Skeletal muscle tissue (tissue), 4 donors: ENCODE measurements around the gene ABLIM1. TPM values are rescaled to one million over a fixed set of nuclear protein-coding genes. Genes with fewer than 3 reads are reported as not detected.

ENCODE experiments used
- H3K27ac ChIP-seq: one replicate; pipeline ENCODE4 v1.7.0; 2013; ENCODE audit warnings: mild to moderate bottlenecking, low read depth, low read length, inconsistent platforms
- H3K27me3 ChIP-seq, 3 donors: one replicate each; pipeline ENCODE4 v1.7.0; 2013; ENCODE audit warnings: low read length in 3 of 3; ENCODE audit not compliant: control insufficient read depth in 3 of 3, insufficient read depth in 3 of 3
- H3K36me3 ChIP-seq, 3 donors: one replicate each; pipeline ENCODE4 v1.7.0; 2013; ENCODE audit warnings: low read length in 3 of 3; ENCODE audit not compliant: control insufficient read depth in 3 of 3, insufficient read depth in 3 of 3
- H3K4me1 ChIP-seq, 3 donors: one replicate each; pipeline ENCODE4 v1.7.0; 2013; ENCODE audit warnings: low read length in 3 of 3, mild to moderate bottlenecking in 3 of 3; ENCODE audit not compliant: control insufficient read depth in 3 of 3, insufficient read depth in 3 of 3
- H3K4me3 ChIP-seq, 3 donors: one replicate each; pipeline ENCODE4 v1.7.0; 2013; ENCODE audit warnings: low read length in 3 of 3
- H3K9ac ChIP-seq, 3 donors: one replicate each; pipeline ENCODE4 v1.7.0; 2013; ENCODE audit warnings: low read length in 3 of 3, mild to moderate bottlenecking in 3 of 3, moderate library complexity in 2 of 3, low read depth in 1 of 3
- H3K9me3 ChIP-seq, 3 donors: one replicate each; pipeline ENCODE4 v1.7.0; 2013; ENCODE audit warnings: low read length in 3 of 3; ENCODE audit not compliant: control insufficient read depth in 3 of 3
- total RNA-seq: library from RNA; depleted of rRNA; stranded (reverse); fragments of >200 nt; gene quantifications from one replicate; pipeline ENCODE4 v1.2.3, GENCODE V29; 2014
- donor health status: Osteomylitis.

Gene ABLIM1
- total RNA-seq, 1 donor from 2014 or later, result 34.4 TPM

DNA sequence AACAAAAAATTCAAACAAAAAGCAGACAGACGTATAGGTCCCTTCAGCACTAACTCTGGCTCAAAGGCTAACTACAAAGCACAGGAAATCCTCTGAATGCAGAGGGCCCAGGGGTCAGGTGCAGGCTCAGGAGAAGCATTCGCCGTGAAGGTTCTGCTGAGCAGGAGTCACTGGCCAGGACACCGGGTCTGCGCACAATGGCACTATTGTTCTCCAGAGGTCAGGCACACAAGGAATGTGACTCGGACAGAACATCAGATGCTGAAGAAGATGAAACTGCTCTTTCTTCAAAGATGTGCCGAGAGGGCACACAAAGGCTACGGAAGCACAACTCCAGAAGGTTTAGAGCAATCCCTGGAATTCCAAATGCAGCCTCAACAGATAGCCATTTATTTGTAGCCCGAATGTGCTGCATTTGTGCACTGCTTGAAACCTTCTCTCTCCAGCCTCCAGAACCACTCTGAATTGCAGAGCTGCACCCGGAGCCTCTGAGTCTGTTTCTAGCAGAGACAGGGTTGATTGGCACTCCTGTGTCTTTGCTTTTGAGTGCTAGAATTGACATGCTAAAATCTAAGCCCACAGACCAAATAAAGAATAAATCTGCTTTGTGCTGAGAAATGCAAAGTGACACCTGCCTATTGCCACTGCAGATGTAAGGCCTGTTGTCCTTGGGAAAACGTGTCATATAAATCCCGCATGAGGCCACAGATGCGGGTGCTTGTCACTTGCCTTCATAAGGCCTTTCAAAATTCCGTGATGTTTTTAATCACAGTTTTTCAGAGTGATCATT lies 168.4 kb downstream of the ABLIM1 start:
- no peak overlapping the region for H3K9ac ChIP-seq
- H3K27ac ChIP-seq, result no peak overlapping the region
- H3K9me3 ChIP-seq, result no peaks in the 10 kb centered on the region
- peaks cover 5 to 9% (median 7%) of the 10 kb centered on the region in 3 donors for H3K36me3 ChIP-seq
- H3K27me3 ChIP-seq, result no peaks in the 10 kb centered on the region
- no peak overlapping the region for H3K4me3 ChIP-seq
- H3K4me1 ChIP-seq, result peaks cover 6 to 10% (median 9%) of the 10 kb centered on the region in 3 donors

GRCh38 chr10:114487815-114488536 lies 170.1 kb downstream of the ABLIM1 start:
- peaks cover 5 to 10% (median 7%) of the 10 kb centered on the region in 3 donors for H3K36me3 ChIP-seq
- H3K27ac ChIP-seq, result no peak overlapping the region
- H3K4me3 ChIP-seq, result no peak overlapping the region
- no peak overlapping the region for H3K9ac ChIP-seq
- peaks cover 13 to 16% (median 15%) of the 10 kb centered on the region in 3 donors for H3K4me1 ChIP-seq
- no peaks in the 10 kb centered on the region for H3K9me3 ChIP-seq
- H3K27me3 ChIP-seq, result no peaks in the 10 kb centered on the region

GRCh38 chr10:114486938-114487814 lies 170.9 kb downstream of the ABLIM1 start:
- no peaks in the 10 kb centered on the region for H3K9me3 ChIP-seq
- H3K4me1 ChIP-seq, result peaks cover 10 to 12% (median 12%) of the 10 kb centered on the region in 3 donors
- H3K27ac ChIP-seq, result no peak overlapping the region
- no peak overlapping the region for H3K9ac ChIP-seq
- no peak overlapping the region for H3K4me3 ChIP-seq
- no peaks in the 10 kb centered on the region for H3K27me3 ChIP-seq
- peaks cover 5 to 10% (median 7%) of the 10 kb centered on the region in 3 donors for H3K36me3 ChIP-seq

- Histone ChIP-seq H3K36me3 (peaks cover 5 to 10% (median 7%) of the 10 kb centered on the region in 3 donors), H3K27me3 (no peaks in the 10 kb centered on the region), H3K9me3 (no peaks in the 10 kb centered on the region), H3K27ac (no peak overlapping the region), H3K4me3 (no peak overlapping the region), H3K9ac (no peak overlapping the region), H3K4me1 (peaks cover 6 to 12% (median 9%) of the 10 kb centered on the region in 3 donors)
Measured at GRCh38 chr10:114485696-114486400, 172.2 kb downstream of the ABLIM1 start.

DNA sequence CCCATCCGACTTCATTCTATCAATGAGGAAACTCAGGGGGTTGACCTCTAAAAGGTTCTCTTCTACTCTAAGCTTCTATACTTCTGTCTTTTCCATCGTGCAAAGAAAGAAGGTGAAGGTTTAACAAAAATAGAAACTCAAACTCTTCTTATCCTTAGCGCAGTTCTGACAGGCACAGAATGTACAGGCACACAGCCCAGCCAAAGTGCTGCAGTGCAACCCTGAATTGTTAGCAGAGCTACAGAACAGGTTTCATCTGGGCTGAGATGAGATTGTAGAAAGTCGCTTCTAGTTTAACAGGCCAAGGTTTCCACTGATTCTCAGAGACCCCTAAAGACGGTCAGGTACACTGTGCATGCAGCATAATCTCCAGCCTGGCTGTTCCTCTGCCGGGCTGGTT lies 174.5 kb downstream of the ABLIM1 start:
- Histone ChIP-seq H3K36me3 (peaks cover 2 to 10% (median 5%) of the 10 kb centered on the region in 3 donors), H3K9ac (no peak overlapping the region), H3K27ac (no peak overlapping the region), H3K4me3 (no peak overlapping the region), H3K9me3 (no peaks in the 10 kb centered on the region), H3K4me1 (peaks cover 10 to 22% (median 13%) of the 10 kb centered on the region in 3 donors), H3K27me3 (no peaks in the 10 kb centered on the region)

DNA sequence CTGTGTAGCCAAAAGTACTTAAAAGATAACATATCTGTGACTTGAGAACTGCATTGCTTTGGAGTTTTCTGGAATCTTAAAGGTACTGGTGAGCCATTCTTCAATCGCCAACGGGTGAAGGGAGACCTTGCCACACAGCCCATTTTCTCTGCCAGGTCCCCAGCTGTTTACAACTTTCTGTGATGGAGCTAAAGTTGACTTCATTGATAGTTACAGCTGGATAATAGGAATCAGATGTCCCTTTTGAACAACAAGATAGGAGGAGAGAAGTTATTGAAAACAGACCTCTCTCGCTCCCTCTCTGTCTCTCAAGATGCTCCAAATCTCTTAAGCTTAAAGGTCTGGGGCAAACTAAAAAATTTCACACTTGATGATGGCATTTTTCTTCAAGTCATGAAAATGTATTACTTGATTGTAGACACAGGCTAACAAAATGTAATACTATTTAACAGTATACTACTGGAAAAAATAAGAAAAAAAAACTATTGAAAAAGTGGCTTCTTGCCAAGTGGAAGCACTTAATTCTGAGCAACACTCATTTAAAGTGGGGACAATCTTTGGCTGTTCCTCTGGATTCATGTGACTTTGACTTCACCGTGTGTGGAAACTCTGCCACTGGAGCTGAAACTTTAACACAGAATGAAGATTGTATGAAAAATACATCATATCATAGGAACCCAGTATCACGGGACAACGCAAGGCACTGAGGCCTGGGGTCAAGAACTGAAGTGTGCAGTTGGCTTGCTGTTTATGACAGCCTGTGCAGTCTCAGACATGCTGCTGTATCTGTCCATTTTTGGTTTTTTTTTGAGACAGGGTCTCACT lies 175.4 kb downstream of the ABLIM1 start:
- peak overlapping the region; percentile 33 for H3K27ac ChIP-seq

DNA sequence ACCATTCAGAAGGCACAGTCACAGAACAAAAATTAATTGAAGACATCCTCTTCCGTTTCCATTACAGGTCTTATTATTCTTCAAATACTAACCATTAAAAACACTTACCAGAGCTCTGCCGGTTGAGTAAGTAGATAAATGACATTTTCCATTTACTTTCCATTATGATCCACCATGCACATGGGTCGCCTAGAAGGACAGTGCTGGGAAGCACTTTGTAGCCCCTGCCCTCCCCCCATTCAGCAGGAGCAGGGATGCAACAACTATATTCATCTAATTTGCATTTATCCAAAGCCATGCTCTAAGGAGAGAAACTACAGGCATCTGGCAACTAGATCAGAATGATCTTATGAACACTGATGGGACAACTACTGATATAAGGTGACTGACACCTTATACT lies 177.0 kb downstream of the ABLIM1 start:
- H3K4me3 ChIP-seq, result no peak overlapping the region
- H3K27me3 ChIP-seq, result no peaks in the 10 kb centered on the region
- H3K9ac ChIP-seq, result no peak overlapping the region
- H3K9me3 ChIP-seq, result no peaks in the 10 kb centered on the region
- H3K4me1 ChIP-seq, result peaks cover 10 to 26% (median 15%) of the 10 kb centered on the region in 3 donors
- H3K27ac ChIP-seq, result no peak overlapping the region
- H3K36me3 ChIP-seq, result peaks cover 0 to 6% (median 2%) of the 10 kb centered on the region in 3 donors

More for the DNA sequence above, 175.4 kb downstream of the ABLIM1 start:
- H3K9me3 ChIP-seq, result no peaks in the 10 kb centered on the region
- no peak overlapping the region for H3K4me3 ChIP-seq
- no peaks in the 10 kb centered on the region for H3K27me3 ChIP-seq
- H3K36me3 ChIP-seq, result peaks cover 2 to 10% (median 5%) of the 10 kb centered on the region in 3 donors
- H3K4me1 ChIP-seq, result peaks cover 10 to 22% (median 13%) of the 10 kb centered on the region in 3 donors
- H3K9ac ChIP-seq, result no peak overlapping the region

GRCh38 chr10:114479836-114480235 lies 178.2 kb downstream of the ABLIM1 start:
- no peaks in the 10 kb centered on the region for H3K9me3 ChIP-seq
- no peak overlapping the region for H3K9ac ChIP-seq
- H3K27ac ChIP-seq, result no peak overlapping the region
- no peaks in the 10 kb centered on the region for H3K27me3 ChIP-seq
- H3K4me1 ChIP-seq, result peaks cover 10 to 26% (median 15%) of the 10 kb centered on the region in 3 donors
- H3K4me3 ChIP-seq, result no peak overlapping the region
- H3K36me3 ChIP-seq, result peaks cover 0 to 2% (median under 1%) of the 10 kb centered on the region in 3 donors
